Astrocyte (in vitro differentiated cells and primary cell): Measurements from ENCODE around the gene CORT. TPM values are rescaled to one million over a fixed set of nuclear protein-coding genes. Genes with fewer than 3 reads are reported as not detected.

ENCODE experiments used
- DNase-seq: peaks from one replicate; pipeline ENCODE4 v3.0.0-alpha.2; 2010; ENCODE audit warnings: low read depth
- FAIRE-seq: peaks from 2 replicates; lab custom pipeline; 2011; peaks lifted over from hg19 to GRCh38; lab: Jason Lieb, UNC
- H2AFZ ChIP-seq: 2 replicates; pipeline ENCODE4 v1.6.0; 2012; ENCODE audit warnings: low read depth, low read length, inconsistent platforms
- H3K27ac ChIP-seq: 2 replicates; pipeline ENCODE4 v1.5.1; 2011; ENCODE audit warnings: low read depth, low read length, inconsistent platforms
- H3K27me3 ChIP-seq: 2 replicates; pipeline ENCODE4 v1.6.0; 2011; ENCODE audit warnings: low read length, inconsistent platforms; ENCODE audit not compliant: insufficient read depth
- H3K36me3 ChIP-seq: 2 replicates; pipeline ENCODE4 v1.5.1; 2011; ENCODE audit warnings: low read length, inconsistent platforms; ENCODE audit not compliant: insufficient read depth
- H3K4me1 ChIP-seq: 2 replicates; pipeline ENCODE4 v1.5.1; 2011; ENCODE audit warnings: low read length, inconsistent platforms; ENCODE audit not compliant: insufficient read depth
- H3K4me2 ChIP-seq: 2 replicates; pipeline ENCODE4 v1.6.0; 2012; ENCODE audit warnings: low read length, inconsistent platforms
- H3K4me3 ChIP-seq: 2 replicates; pipeline ENCODE4 v1.5.1; 2011; ENCODE audit warnings: low read depth, mild to moderate bottlenecking, low read length, inconsistent platforms; ENCODE audit not compliant: insufficient read depth
- H3K79me2 ChIP-seq: 2 replicates; pipeline ENCODE4 v1.6.0; 2012; ENCODE audit warnings: mild to moderate bottlenecking, low read length, inconsistent platforms; ENCODE audit not compliant: insufficient read depth
- H3K9ac ChIP-seq: 2 replicates; pipeline ENCODE4 v1.6.0; 2012; ENCODE audit warnings: mild to moderate bottlenecking, low read length, inconsistent platforms
- H3K9me3 ChIP-seq: 2 replicates; pipeline ENCODE4 v1.5.1; 2012; ENCODE audit warnings: low read depth, mild to moderate bottlenecking, low read length, inconsistent platforms; ENCODE audit not compliant: insufficient read depth
- H4K20me1 ChIP-seq: 2 replicates; pipeline ENCODE4 v1.6.0; 2012; ENCODE audit warnings: low read length, inconsistent platforms; ENCODE audit not compliant: insufficient read depth
- H3K27ac Mint-ChIP-seq: one replicate; pipeline ENCODE4 v1.8.0; 2021; ENCODE audit warnings: mild to moderate bottlenecking, mixed read lengths; ENCODE audit not compliant: unreplicated experiment
- H3K27me3 Mint-ChIP-seq: one replicate; pipeline ENCODE4 v1.8.0; 2021; ENCODE audit warnings: low read depth, mixed read lengths; ENCODE audit not compliant: unreplicated experiment
- H3K36me3 Mint-ChIP-seq: one replicate; pipeline ENCODE4 v1.8.0; 2021; ENCODE audit warnings: low read depth, mixed read lengths; ENCODE audit not compliant: unreplicated experiment
- H3K4me1 Mint-ChIP-seq: one replicate; pipeline ENCODE4 v1.8.0; 2021; ENCODE audit warnings: low read depth, mixed read lengths; ENCODE audit not compliant: unreplicated experiment
- H3K4me3 Mint-ChIP-seq: one replicate; pipeline ENCODE4 v1.8.0; 2021; ENCODE audit warnings: mild to moderate bottlenecking, moderate library complexity, mixed read lengths; ENCODE audit not compliant: unreplicated experiment
- H3K9me3 Mint-ChIP-seq: one replicate; pipeline ENCODE4 v1.8.0; 2021; ENCODE audit warnings: mild to moderate bottlenecking, mixed read lengths; ENCODE audit not compliant: unreplicated experiment
- EZH2 ChIP-seq: IDR thresholded peaks from 2 replicates; pipeline ENCODE4 v1.6.1; 2012; ENCODE audit warnings: mild to moderate bottlenecking, low read length, inconsistent platforms; ENCODE audit not compliant: insufficient read depth
- total RNA-seq: library from RNA; stranded (reverse); gene quantifications from 2 replicates; pipeline ENCODE4 v1.2.1, GENCODE V29; 2021
- TF ChIP-seq, protein P1 (sequence below): IDR thresholded peaks from 2 replicates; pipeline ENCODE4 v1.5.1; 2011; ENCODE audit warnings: low read depth, mild to moderate bottlenecking, inconsistent platforms, low read length, moderate library complexity; ENCODE audit not compliant: insufficient read depth

Gene CORT
- total RNA-seq, 1 donor from 2014 or later = 0.23 TPM

DNA sequence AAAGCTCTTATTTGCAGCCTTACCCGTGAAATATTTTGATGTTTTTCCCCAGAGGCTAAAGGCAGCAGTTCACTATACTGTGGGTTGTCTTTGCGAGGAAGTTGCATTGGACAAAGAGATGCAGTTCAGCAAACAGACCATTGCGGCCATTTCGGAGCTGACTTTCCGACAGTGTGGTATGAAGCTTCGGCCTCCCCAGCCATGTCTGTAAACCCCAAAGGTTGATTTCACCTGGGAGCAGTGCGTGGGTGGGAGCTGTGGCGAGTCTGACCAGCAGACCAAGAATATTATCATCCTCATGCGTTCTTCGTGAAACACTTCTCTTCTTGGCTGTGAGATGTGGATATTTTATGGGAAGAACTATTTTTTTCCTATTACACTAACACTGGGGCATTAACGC lies 16.0 kb upstream of the CORT start:
- Mint-ChIP-seq H3K4me3 (no peak overlapping the region), H3K27me3 (no peaks in the 10 kb centered on the region), H3K9me3 (no peaks in the 10 kb centered on the region), H3K27ac (no peak overlapping the region), H3K4me1 (peaks cover 8% of the 10 kb centered on the region), H3K36me3 (no peaks in the 10 kb centered on the region)
- no peak for DNase-seq
- Histone ChIP-seq H3K9me3 (no peaks in the 10 kb centered on the region), H3K36me3 (no peaks in the 10 kb centered on the region), H3K79me2 (peaks cover 13% of the 10 kb centered on the region), H2AFZ (no peak overlapping the region), H3K9ac (no peak overlapping the region), H3K27ac (no peak overlapping the region), H3K4me2 (no peak overlapping the region), H4K20me1 (no peaks in the 10 kb centered on the region), H3K4me3 (no peak overlapping the region), H3K4me1 (peaks cover 12% of the 10 kb centered on the region), H3K27me3 (no peaks in the 10 kb centered on the region)
- TF ChIP-seq EZH2 = no peak
- TF ChIP-seq, protein P1, sequence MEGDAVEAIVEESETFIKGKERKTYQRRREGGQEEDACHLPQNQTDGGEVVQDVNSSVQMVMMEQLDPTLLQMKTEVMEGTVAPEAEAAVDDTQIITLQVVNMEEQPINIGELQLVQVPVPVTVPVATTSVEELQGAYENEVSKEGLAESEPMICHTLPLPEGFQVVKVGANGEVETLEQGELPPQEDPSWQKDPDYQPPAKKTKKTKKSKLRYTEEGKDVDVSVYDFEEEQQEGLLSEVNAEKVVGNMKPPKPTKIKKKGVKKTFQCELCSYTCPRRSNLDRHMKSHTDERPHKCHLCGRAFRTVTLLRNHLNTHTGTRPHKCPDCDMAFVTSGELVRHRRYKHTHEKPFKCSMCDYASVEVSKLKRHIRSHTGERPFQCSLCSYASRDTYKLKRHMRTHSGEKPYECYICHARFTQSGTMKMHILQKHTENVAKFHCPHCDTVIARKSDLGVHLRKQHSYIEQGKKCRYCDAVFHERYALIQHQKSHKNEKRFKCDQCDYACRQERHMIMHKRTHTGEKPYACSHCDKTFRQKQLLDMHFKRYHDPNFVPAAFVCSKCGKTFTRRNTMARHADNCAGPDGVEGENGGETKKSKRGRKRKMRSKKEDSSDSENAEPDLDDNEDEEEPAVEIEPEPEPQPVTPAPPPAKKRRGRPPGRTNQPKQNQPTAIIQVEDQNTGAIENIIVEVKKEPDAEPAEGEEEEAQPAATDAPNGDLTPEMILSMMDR = no peak
- FAIRE-seq = no peak

DNA sequence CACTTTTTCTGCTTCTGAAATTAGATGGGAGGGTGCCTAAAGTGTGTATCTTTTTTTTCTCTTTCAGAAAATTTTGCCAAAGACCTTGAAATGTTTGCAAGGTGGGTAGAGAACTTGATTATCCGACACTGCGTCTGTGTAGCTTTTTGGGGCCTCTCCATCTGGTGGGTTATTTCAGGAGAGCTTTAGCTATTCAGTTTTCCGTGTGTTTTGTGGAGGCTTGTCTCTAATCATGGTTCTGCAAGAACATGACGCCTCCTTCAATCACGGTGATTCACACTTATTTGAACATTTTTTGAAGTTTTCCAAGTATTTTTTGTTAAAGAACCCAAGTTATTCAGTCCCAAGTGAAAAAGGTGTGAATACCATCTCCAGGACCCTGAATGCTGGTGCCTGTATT lies 15.2 kb upstream of the CORT start:
- Histone ChIP-seq H3K9me3 (no peaks in the 10 kb centered on the region), H3K27me3 (no peaks in the 10 kb centered on the region), H4K20me1 (no peaks in the 10 kb centered on the region), H3K4me2 (no peak overlapping the region), H3K4me1 (peaks cover 12% of the 10 kb centered on the region), H3K36me3 (no peaks in the 10 kb centered on the region), H2AFZ (no peak overlapping the region), H3K4me3 (no peak overlapping the region), H3K27ac (no peak overlapping the region), H3K79me2 (peaks cover 13% of the 10 kb centered on the region), H3K9ac (no peak overlapping the region)
- DNase-seq (no peak), FAIRE-seq (no peak)
- no peaks in the 10 kb centered on the region for H3K27me3 Mint-ChIP-seq
- H3K36me3 Mint-ChIP-seq = no peaks in the 10 kb centered on the region
- no peak overlapping the region for H3K4me3 Mint-ChIP-seq
- H3K9me3 Mint-ChIP-seq = no peaks in the 10 kb centered on the region
- no peak overlapping the region for H3K27ac Mint-ChIP-seq
- TF ChIP-seq EZH2 = no peak
- TF ChIP-seq, protein P1 = no peak
- peaks cover 8% of the 10 kb centered on the region for H3K4me1 Mint-ChIP-seq

DNA sequence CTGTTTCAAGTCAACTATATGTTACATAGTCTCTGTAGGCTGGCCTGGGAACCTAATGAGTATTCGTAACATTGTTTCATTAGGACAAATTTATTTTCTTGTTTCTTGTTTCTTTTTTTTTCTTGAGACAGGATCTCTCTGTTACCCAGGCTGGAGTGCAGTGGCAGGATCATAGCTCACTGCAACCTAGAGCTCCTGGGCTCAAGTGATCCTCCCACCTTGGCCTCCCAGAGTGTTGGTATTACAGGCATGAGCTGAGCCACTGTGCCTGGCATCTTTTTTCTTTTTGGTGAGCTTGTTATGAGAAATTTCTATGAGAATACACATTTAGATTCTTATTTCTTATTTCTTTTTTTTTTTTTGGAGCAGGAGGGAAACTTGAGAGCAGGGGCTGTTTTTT lies 12.8 kb upstream of the CORT start:
- Mint-ChIP-seq H3K36me3 (peaks cover 1% of the 10 kb centered on the region), H3K9me3 (no peaks in the 10 kb centered on the region), H3K4me3 (no peak overlapping the region), H3K27ac (no peak overlapping the region), H3K27me3 (no peaks in the 10 kb centered on the region), H3K4me1 (peaks cover 8% of the 10 kb centered on the region)
- DNase-seq (no peak), FAIRE-seq (no peak)
- Histone ChIP-seq H3K79me2 (peaks cover 6% of the 10 kb centered on the region), H3K27me3 (no peaks in the 10 kb centered on the region), H3K9me3 (no peaks in the 10 kb centered on the region), H3K4me3 (no peak overlapping the region), H2AFZ (no peak overlapping the region), H4K20me1 (no peaks in the 10 kb centered on the region), H3K9ac (no peak overlapping the region), H3K4me1 (no peaks in the 10 kb centered on the region), H3K36me3 (no peaks in the 10 kb centered on the region), H3K27ac (no peak overlapping the region), H3K4me2 (no peak overlapping the region)
- TF ChIP-seq EZH2 = no peak
